SK-N-MC (cell line): Measurements from ENCODE around the gene PLPP6.

Source experiments
- EZH2 ChIP-seq: fragments of 200-600 bp; sonication (generic); IDR thresholded peaks from one replicate; pipeline ENCODE4 v1.6.1; 2017; ENCODE audit warnings: antibody characterized with exemption
- FOXP2 ChIP-seq: optimal IDR thresholded peaks from 2 replicates; pipeline ENCODE3; 2011; ENCODE audit warnings: mild to moderate bottlenecking, moderate library complexity; ENCODE audit not compliant: insufficient read depth; ENCODE audit errors: extremely low read length, control extremely low read depth
- POLR2AphosphoS5 ChIP-seq: IDR thresholded peaks from 2 replicates; pipeline ENCODE4 v1.6.1; 2012; ENCODE audit warnings: mild to moderate bottlenecking, low read depth, low read length, borderline replicate concordance

- no peak for TF ChIP-seq EZH2
- peak; percentile 18; the same call in 1 of the 2 replicates for TF ChIP-seq POLR2AphosphoS5
- no peak for TF ChIP-seq FOXP2
Measured at GRCh38 chr9:4630836-4631235, 31.3 kb upstream of the PLPP6 start.
